ENCODE data around the gene F8. TPM values are rescaled to one million over a fixed set of nuclear protein-coding genes. Genes with fewer than 3 reads are reported as not detected.

Gene F8
- total and polyA plus RNA-seq, 9 of the 15 experiments (the other 6 are each of a cell fraction or from before 2014, with no cell fraction given), result 0.41 to 3.8 (median 0.91) TPM

- TF ChIP-seq REST (IDR thresholded peaks at IDR 0.05; ENCODE audit: borderline replicate concordance), result peak; percentile 73; the same call in 1 of the 2 replicates
- no peak for TF ChIP-seq REST (CRISPR knock-in tag; IDR thresholded peaks at IDR 0.05; ENCODE audit: low read depth)
Measured at GRCh38 chrX:154986826-154987575, 35.5 kb downstream of the F8 start (continued).

Data from K562 (cell line).